Left ventricle myocardium superior (tissue), 1 donor: ENCODE measurements around the gene ANKFY1. TPM values are rescaled to one million over a fixed set of nuclear protein-coding genes. Genes with fewer than 3 reads are reported as not detected.

Source experiments
- ATAC-seq: fragments of 200-7000 bp; cut with Tn5 transposase; one replicate; pipeline ENCODE4 v1.9.1; 2020; ENCODE audit warnings: mild to moderate bottlenecking, moderate library complexity
- DNase-seq: peaks from one replicate; pipeline ENCODE4 v3.0.0-alpha.2; 2020
- intact Hi-C: fragments of 100-400 bp; cut with micrococcal nuclease; formaldehyde crosslinking; loops from one replicate; pipeline ENCODE4 v1.11.0; 2022
- long read RNA-seq: library from polyadenylated mRNA; unstranded; transcript quantifications from one replicate; pipeline ENCODE4 v2.0.0, GENCODE V29; 2021
- total RNA-seq: library from RNA; stranded (reverse); fragmentation: NEBNext Ultra II Directional; extraction: Animal tissue kit (Norgen Biotek cat#: 25700); gene quantifications from one replicate; pipeline ENCODE4 v1.2.1, GENCODE V29; 2021
- donor health status: DM: no; HTN: yes; CAD: no; lungs with severe emphysema.

The ANKFY1 gene, protein sequence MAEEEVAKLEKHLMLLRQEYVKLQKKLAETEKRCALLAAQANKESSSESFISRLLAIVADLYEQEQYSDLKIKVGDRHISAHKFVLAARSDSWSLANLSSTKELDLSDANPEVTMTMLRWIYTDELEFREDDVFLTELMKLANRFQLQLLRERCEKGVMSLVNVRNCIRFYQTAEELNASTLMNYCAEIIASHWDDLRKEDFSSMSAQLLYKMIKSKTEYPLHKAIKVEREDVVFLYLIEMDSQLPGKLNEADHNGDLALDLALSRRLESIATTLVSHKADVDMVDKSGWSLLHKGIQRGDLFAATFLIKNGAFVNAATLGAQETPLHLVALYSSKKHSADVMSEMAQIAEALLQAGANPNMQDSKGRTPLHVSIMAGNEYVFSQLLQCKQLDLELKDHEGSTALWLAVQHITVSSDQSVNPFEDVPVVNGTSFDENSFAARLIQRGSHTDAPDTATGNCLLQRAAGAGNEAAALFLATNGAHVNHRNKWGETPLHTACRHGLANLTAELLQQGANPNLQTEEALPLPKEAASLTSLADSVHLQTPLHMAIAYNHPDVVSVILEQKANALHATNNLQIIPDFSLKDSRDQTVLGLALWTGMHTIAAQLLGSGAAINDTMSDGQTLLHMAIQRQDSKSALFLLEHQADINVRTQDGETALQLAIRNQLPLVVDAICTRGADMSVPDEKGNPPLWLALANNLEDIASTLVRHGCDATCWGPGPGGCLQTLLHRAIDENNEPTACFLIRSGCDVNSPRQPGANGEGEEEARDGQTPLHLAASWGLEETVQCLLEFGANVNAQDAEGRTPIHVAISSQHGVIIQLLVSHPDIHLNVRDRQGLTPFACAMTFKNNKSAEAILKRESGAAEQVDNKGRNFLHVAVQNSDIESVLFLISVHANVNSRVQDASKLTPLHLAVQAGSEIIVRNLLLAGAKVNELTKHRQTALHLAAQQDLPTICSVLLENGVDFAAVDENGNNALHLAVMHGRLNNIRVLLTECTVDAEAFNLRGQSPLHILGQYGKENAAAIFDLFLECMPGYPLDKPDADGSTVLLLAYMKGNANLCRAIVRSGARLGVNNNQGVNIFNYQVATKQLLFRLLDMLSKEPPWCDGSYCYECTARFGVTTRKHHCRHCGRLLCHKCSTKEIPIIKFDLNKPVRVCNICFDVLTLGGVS
- 24.4 TPM for total RNA-seq
- long read RNA-seq, full-length matches to known transcripts, result 1 of 6 reads
- long read RNA-seq, partial matches to known transcripts, result 1 of 6 reads
- long read RNA-seq, other reads (novel, unspliced or antisense), result 4 of 6 reads

DNA sequence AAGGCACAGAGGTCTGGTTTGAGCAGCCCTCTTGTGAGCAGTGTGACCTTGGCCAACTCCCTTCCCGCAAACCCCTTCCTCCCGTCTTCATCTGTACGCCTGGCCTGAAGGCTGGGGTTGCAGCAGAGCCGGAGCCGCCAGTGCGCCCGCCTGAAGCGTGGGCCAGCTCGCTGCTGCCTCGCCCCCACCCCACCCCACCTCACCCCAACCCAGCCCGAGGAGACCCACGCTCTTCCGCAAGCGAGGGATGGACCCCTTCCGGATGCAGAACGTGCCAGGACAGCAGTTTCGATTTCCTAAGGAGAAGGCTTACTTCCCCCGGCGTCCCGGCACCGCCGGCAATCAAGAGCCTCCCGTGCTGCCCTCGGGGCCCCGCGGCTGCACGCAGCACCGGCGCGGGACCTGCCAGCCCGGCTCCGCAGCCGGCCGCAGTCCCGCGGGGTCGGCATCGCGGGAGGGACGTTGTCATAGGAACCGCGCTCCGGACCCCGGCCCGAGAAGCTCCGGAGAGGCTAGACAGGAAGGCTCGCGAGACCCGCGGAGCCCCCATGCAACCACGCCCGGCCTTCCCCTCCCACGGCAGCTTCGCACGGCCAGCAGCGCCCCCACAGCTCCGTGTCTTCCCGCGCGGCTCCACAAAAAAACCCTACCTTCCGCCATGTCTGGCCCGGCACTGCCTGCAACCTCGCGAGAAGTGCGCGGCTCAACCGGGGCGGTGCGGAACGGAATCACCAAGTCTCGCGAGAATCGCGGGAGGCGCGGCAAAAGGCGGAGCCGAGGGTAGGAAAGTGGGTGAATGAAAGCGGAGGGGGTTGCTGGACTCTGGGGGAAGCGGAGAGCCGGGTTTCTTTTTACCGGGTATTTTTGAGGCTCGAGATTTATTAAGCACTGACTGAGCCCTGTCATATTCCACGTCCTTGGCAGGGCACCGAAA is at the start of gene ANKFY1:
Gene ANKFY1 (minus strand): TSS at position 698 of the 934 bp plus-strand sequence. CDS start 38 bp downstream, at position 660.
- intact Hi-C loops, result no loop called here
- DNase-seq (peak; percentile 98), ATAC-seq (peak; percentile 95)

DNA sequence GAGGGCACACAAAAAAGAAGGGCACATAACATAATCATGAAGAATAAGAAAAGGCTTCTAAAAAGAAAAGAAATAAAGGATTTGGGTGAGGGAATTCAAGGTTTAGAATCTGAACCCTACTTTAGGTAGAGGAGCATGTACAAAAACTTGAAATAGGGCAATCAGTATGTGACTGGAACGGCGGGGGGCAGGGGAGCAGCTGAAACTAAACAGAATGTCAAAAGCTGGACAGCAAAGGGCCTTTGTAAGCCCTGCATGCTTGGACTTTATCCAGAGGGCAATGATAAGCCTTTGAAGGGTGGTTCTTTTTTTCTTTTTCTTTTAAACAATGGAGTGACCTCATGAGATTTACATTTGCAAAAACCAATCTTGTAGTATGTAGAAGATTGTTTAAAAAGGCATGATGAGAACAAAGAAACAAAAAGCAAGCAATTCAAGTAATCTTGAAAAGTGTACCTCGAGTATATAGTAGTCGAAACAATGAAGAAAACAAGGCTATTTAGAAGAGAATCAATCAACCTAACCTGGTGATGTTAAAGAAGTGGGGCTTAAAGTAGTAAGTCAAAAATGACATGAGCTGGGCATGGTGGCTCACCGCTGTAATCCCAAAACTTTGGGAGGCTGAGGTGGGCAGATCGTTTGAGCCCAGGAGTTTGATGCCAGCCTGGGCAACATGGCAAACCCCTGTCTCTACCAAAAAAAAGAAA is 46.7 kb upstream of the ANKFY1 start:
- peak; percentile 45 for DNase-seq
- intact Hi-C loops, result no loop called here
- ATAC-seq, result peak; percentile 74

DNA sequence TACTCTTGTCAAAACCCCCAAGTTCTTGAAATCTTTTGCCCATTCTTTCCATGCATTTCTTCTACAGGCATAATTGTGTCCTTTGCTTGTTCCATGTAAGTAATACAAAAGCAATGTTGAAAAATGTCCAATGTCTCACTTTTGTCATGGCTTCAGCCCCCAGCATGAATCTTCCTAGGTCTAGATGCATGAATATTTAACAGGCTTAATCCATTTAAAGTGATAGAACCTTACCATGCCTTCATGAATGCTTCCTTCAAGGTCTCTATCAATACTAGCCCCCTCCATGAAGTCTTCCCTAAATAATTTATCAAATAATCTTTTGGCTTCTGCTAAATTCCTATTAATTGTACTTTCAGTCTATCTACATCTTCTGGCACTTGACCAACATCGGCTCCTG is 46.1 kb upstream of the ANKFY1 start:
- intact Hi-C loops, result no loop called here
- DNase-seq, result no peak
- no peak for ATAC-seq

DNA sequence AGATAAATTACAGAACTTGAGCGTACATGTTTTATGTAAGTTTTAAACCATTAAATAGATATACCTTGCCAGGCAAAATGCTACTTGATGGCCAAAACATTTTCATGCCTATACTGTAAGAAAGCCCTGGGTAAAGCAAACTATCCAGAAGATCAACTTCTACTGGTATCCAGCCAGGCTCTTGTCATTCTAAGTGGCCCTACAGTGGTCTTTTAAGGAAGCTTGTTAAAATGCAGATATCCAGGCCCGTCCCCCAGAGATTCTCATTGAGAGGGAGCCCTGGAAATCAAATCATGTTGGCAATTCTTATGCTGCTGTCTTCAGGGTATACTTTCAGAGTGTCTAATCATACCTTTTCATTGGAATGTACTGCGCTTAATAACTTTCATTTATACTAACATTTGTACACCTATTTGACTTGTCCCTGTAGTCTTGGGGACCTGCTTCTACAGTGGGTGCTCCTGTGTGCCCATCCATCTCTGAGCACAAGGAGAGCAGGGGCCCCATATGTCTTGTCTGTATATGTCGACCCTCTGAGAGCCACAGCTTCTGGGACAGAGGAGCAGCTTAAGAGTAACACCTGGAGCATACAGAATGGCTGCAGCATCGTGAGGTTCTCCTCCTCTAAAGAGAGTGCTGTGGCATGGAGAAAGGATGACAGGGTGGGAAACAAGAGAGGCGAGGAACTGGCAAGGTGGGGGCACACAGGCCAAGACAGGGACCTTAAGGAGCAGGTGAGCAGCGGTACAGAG is 43.6 kb upstream of the ANKFY1 start:
- DNase-seq (no peak), ATAC-seq (no peak)
- intact Hi-C loops, result no loop called here

DNA sequence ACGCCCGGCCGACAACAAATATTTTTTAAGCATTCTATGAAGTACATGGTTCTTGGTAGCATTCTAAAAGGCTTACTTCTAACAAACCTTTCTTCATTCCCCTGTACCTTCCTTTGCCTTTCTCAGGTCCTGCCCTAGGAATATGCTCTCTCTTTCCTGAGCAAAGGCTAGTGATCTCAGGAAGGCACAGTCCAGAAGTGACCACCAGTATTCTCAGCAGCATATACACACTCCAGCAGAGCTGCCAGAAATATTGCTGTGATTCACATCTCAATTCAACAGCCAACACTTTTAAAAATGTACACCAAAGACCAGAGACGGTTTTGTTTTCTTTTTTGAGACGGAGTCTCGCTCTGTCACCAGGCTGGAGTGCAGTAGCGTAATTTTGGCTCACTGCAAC is 41.4 kb upstream of the ANKFY1 start:
- no peak for DNase-seq
- intact Hi-C loops, result no loop called here
- no peak for ATAC-seq

DNA sequence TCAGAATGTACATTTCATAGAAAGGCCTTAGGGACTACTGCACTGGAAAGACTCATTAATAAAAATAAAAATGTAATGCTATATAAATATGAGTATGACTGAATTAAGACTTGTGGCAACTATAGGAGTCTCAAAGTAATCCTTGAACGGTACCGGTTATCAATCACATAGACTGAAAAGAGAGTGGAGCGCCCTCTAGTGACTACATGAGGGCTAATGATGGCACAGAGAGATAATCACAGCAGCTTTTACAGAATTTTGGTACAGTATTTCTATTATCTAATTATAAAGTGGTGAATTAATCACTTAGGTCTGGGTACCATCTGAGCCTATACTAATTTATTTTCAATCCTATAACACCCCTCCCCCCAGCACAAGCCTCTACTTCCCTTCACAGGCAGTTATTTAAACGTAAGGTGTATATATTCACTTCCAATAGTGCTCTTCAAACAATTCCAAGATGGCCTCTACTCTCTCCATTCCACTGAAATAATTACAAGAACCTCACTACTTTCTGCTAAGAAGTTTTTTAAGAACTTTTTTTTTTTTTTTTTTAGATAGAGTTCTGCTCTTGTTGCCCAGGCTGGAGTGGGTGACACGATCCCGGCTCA is 40.7 kb upstream of the ANKFY1 start:
- intact Hi-C loops, result no loop called here
- peak; percentile 66 for ATAC-seq
- DNase-seq, result no peak

DNA sequence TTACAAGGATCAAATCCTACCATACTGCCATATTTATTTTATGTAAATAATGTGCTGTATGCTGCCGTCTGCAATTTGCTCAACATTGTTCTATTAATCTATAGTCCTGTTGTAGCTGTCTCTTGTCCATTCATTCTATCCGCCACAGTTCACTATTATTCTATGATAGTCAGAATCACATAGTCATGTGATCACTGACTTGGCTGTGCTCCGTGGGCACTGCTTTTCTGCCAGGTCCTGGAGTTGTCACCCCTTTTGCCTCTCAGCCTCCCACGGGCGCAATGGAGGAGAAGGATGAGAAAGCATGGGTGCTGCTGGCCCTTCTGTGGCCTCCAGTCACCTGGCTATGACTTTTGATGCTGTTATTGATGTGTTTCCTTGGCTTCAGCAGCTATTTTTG is 37.3 kb upstream of the ANKFY1 start:
- ATAC-seq (peak; percentile 61), DNase-seq (peak; percentile 55)
- intact Hi-C loops, result no loop called here

DNA sequence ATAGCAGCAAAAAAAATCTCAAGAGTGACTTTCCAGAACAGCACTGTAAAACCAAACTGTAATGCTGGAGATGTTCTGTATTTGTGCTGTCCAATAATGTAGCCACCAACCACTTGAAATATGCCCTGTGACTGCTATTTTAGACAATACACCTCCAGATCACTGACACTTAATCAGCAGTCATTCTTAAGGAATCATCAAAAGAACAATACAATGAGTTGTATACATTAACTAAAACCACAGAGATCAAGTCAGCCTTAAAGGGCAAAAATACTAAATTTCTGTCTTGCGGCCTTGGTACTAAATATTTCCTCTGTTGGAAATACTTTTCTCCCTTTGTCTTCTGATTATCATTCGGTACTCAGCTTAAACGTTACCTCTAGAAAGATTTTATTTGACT is 33.6 kb upstream of the ANKFY1 start:
- intact Hi-C loops, result no loop called here
- DNase-seq, result no peak
- ATAC-seq, result peak; percentile 28

DNA sequence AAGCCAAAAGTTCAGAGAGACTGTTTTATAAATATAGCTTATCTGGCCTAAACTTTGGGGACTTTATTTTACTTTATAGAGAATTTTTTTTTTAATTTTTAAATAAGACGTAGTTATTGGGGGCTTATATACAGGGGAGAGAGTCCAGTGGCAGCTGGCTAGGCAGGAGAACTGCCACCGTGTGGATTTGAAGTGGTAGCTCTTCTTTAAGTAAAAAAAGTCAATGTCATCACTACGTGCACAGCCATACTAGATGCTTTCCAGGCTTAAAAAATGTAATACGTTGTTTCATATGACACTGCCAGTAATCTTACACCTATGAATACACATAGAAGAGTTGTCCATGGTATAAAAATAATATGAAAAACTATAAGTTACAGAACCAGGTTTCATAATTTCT is 31.9 kb upstream of the ANKFY1 start:
- intact Hi-C loops, result no loop called here
- ATAC-seq (no peak), DNase-seq (no peak)

DNA sequence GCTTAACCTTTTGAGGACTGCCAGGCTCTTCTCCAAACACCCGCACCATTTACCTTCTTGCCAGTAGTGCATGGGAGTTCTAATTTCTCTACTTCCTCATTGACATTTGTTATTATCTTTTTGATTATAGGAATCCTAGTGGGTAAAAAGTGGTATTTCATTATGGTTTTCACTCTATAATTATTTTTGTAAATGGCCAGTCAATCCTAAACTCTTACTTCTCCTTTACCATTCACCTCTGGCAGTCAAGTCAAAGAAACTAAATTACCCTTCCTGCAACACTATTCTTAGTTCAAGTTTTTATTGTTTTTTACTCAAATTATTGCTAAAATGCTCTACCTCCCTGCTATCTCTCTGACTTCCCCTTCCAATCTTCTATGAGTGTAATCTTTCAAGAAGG is 29.8 kb upstream of the ANKFY1 start:
- DNase-seq (no peak), ATAC-seq (no peak)
- intact Hi-C loops, result no loop called here

DNA sequence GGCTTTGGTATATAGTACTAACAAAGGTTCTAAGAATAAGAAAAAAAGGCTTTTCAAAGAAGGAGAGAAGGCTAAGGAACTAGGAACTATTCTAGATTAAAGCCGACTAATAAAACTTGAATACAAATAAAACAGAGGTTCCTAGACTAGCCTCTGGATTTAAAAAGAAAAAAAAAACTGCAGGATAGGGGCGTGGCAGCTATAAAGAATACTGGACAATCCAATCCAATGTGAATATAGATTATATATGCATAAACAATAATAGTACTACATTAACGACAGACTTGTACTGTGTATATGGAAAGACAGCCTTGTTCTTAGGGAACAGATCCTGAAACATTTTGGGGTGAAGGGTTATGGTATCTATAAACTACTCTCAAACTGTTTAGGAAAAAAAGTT is 23.9 kb upstream of the ANKFY1 start:
- ATAC-seq (no peak), DNase-seq (no peak)
- intact Hi-C loops, result no loop called here

DNA sequence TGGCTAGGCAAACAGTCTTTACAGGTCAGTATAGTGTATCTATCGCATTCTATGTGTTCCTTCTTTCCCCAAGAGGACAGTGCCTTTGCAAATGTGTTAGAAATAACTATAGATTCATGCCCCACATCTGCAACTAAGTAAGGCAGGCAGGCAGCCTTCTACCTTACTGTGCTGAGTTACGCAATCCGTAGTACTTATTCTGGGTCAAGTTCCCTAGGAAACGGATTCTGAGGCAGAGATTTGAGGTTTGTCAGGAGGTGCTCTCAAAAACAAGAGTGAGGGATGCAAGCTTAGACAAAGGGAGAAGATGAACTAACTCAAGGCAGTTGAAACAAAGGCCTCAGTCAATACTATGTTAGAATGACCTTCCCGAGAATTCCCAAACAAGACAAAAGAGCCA is 12.7 kb upstream of the ANKFY1 start:
- intact Hi-C loops, result no loop called here
- DNase-seq, result no peak
- ATAC-seq, result no peak

DNA sequence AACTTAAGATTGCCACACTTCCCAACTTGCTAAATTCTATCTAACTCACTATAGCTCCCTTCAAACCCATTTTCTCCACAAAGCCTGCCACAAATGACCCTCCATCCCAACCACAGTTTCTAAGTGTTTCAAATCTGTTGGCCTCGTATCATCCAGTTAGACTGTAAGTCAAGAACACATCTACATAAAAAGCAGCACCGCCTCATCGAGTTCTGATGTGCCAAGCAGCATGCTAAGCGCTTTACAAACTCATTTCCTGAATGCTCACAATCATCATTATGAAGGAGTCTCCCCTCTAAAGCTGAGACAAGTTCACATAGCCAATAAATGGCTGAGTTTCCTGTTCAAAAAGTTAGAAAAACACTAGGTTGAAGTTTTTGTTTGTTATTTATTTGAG is 9.2 kb upstream of the ANKFY1 start:
- intact Hi-C loops, result no loop called here
- ATAC-seq (no peak), DNase-seq (no peak)

DNA sequence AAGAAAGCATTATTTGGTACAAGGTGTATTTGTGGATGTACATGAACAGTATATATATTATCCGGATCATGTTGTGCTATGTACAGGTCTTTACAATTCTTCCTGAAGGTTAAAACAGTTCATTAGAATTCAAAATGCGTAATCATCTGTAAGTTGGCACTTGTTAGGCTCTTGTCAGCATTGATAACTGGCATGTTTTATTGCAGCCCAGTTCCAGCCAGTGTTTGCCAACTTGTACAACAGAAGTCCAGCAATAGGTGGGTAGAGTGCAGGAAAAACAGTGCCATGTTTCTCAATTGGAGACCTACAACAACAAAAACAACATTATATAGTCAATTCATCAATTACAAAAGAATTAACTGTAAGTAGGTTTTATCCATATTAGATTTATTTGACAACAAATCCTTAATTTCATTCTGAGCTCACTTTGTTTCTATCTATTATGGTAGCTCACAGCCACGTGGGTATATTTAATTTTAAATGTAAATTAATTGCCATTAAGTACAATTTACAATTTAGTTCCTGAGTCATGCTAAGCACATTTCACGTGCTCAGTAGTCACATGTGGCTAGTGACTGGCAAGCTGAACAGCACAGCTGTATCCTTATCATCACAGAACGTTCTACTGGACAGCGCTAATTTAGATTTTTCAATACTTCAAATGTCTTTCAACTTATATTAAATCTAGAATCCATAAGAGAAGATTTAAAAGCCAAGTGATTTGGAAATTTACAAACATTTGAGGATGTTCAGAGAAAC is 8.6 kb upstream of the ANKFY1 start:
- ATAC-seq (peak; percentile 72), DNase-seq (no peak)
- intact Hi-C loops, result no loop called here

DNA sequence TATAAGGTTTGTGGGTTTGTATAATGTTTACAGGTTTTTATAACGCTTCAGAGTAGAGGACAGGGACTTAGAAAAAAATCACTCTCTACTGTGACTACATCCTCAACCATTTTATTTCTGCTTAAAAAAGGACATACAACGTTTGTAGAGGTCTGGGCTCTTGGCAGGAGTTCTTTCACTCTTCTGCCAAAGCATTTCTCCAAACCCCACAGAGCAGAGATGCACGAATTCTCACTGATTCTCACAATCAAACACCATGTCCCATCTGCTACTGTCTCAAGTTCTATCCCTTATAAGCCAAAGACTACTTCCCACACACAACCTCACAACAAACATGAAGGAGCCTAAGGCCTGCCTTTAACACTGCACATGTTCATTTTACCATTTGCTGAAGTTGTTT is 7.0 kb upstream of the ANKFY1 start:
- DNase-seq, result no peak
- ATAC-seq, result peak; percentile 21
- intact Hi-C loops, result no loop called here

DNA sequence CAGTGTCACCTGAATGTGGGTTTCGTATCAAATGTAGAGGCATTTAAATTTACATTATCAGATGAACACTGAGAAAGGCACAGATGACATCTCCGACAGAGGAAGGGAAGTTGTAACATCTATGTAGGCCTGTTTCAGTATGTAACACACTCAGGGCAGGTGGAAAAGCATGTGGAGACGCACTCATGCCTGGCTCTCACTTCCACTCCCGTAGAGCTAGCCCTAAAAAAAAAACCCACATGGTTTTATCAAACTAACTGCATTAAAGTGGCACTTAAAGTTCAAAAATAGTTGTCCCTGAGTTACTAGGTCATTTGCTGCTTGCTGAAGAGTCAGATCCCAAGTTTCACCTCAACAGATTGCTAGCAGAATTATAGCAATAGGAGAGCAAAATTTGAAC is 6.1 kb upstream of the ANKFY1 start:
- intact Hi-C loops, result no loop called here
- ATAC-seq (peak; percentile 74), DNase-seq (no peak)
